Fibroblast of pulmonary artery (primary cell): Measurements from ENCODE around the gene ZC3H12C.

ENCODE experiments used
- DNase-seq: peaks from one replicate; pipeline ENCODE4 v3.0.0-alpha.2; 2010; ENCODE audit warnings: low read depth
- H3K4me3 ChIP-seq: replicated peaks from 2 replicates; pipeline ENCODE4 v1.5.1; 2011; ENCODE audit warnings: low read depth, mild to moderate bottlenecking, control low read depth, low read length, moderate library complexity
- CTCF ChIP-seq: IDR thresholded peaks from 2 replicates; pipeline ENCODE4 v1.5.1; 2011; ENCODE audit warnings: mild to moderate bottlenecking, control low read depth, low read length, inconsistent platforms; ENCODE audit errors: missing control alignments

Gene ZC3H12C

GRCh38 chr11:110119317-110119716, 26.1 kb downstream of the ZC3H12C start:
- DNase-seq = no peak
- TF ChIP-seq CTCF = no peak
- no peak overlapping the region for H3K4me3 ChIP-seq

- TF ChIP-seq CTCF = no peak
- DNase-seq = peak; percentile 83
- no peak overlapping the region for H3K4me3 ChIP-seq
Observed at GRCh38 chr11:110121204-110121603, 28.0 kb downstream of the ZC3H12C start.

- peak; percentile 84 for DNase-seq
- no peak overlapping the region for H3K4me3 ChIP-seq
- TF ChIP-seq CTCF = no peak
Observed at GRCh38 chr11:110123003-110123402, 29.8 kb downstream of the ZC3H12C start.

- no peak for DNase-seq
- TF ChIP-seq CTCF = no peak
Observed at GRCh38 chr11:110124605-110125004, 31.4 kb downstream of the ZC3H12C start.

GRCh38 chr11:110125632-110126031, 32.4 kb downstream of the ZC3H12C start:
- no peak for TF ChIP-seq CTCF
- DNase-seq = peak; percentile 70
- no peak overlapping the region for H3K4me3 ChIP-seq

More at GRCh38 chr11:110124605-110125004, 31.4 kb downstream of the ZC3H12C start:
- no peak overlapping the region for H3K4me3 ChIP-seq

- no peak overlapping the region for H3K4me3 ChIP-seq
- TF ChIP-seq CTCF = no peak
- DNase-seq = no peak
Observed at GRCh38 chr11:110126936-110127335, 33.7 kb downstream of the ZC3H12C start.

GRCh38 chr11:110128161-110128560, 35.0 kb downstream of the ZC3H12C start:
- H3K4me3 ChIP-seq = no peak overlapping the region
- TF ChIP-seq CTCF = no peak
- peak; percentile 23 for DNase-seq
